Mononuclear cell (primary cell): ENCODE measurements around the gene ANGPTL8. TPM values are rescaled to one million over a fixed set of nuclear protein-coding genes. Genes with fewer than 3 reads are reported as not detected.

Source experiments
- H3K27me3 ChIP-seq: 2 replicates; pipeline ENCODE4 v1.6.0; 2011; ENCODE audit warnings: low read length, control low read depth; ENCODE audit not compliant: insufficient read depth
- H3K4me1 ChIP-seq: 2 replicates; pipeline ENCODE4 v1.5.1; 2011; ENCODE audit warnings: mild to moderate bottlenecking, low read length, control low read depth; ENCODE audit not compliant: insufficient read depth
- H3K4me3 ChIP-seq: 2 replicates; pipeline ENCODE4 v1.5.1; 2011; ENCODE audit warnings: mild to moderate bottlenecking, low read length, moderate library complexity
- H3K9me3 ChIP-seq: 2 replicates; pipeline ENCODE4 v1.5.1; 2011; ENCODE audit warnings: low read depth, mild to moderate bottlenecking, control low read depth, low read length
- total RNA-seq: library from RNA; depleted of rRNA; stranded (reverse); fragments of >200 nt; gene quantifications from one replicate; pipeline ENCODE4 v1.2.3, GENCODE V29; 2012

The ANGPTL8 gene, protein sequence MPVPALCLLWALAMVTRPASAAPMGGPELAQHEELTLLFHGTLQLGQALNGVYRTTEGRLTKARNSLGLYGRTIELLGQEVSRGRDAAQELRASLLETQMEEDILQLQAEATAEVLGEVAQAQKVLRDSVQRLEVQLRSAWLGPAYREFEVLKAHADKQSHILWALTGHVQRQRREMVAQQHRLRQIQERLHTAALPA
- total RNA-seq, result not detected

- H3K4me1 ChIP-seq, result peaks cover 5% of the 10 kb centered on the region
- no peaks in the 10 kb centered on the region for H3K9me3 ChIP-seq
- no peak within 1 kb of the TSS for H3K4me3 ChIP-seq
- H3K27me3 ChIP-seq, result no peaks in the 10 kb centered on the region
Measured at GRCh38 chr19:11239377-11240000, at the start of gene ANGPTL8. TSS of gene ANGPTL8 (plus strand) at chr19:11239619. CDS start at chr19:11239638, 19 bp downstream.

DNA sequence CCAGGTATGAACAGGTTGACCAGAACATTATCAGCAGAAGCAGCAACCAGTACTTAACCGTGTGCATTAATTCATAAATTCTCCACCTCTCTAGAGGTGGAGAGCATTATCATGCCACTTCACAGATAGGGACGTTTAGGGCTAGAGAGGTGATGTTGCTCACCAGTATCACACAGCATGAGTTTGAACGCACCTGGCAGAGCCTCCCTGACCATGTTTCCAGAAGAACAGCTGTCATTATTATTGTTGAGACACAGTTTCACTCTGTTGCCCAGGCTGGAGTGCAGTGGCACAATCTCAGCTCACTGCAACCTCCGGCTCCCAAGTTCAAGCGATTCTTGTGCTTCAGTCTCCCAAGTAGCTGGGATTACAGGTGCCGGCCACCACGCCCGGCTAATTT is 48.9 kb upstream of the ANGPTL8 start:
- no peak overlapping the region for H3K4me3 ChIP-seq
- peaks cover 7% of the 10 kb centered on the region for H3K4me1 ChIP-seq
- H3K9me3 ChIP-seq, result no peaks in the 10 kb centered on the region
- no peaks in the 10 kb centered on the region for H3K27me3 ChIP-seq

GRCh38 chr19:11191273-11191755 is 48.1 kb upstream of the ANGPTL8 start:
- Histone ChIP-seq H3K4me1 (peaks cover 7% of the 10 kb centered on the region), H3K9me3 (no peaks in the 10 kb centered on the region), H3K4me3 (no peak overlapping the region), H3K27me3 (no peaks in the 10 kb centered on the region)

GRCh38 chr19:11191934-11192333 is 47.5 kb upstream of the ANGPTL8 start:
- no peaks in the 10 kb centered on the region for H3K9me3 ChIP-seq
- no peak overlapping the region for H3K4me3 ChIP-seq
- peaks cover 2% of the 10 kb centered on the region for H3K27me3 ChIP-seq
- H3K4me1 ChIP-seq, result peaks cover 13% of the 10 kb centered on the region

DNA sequence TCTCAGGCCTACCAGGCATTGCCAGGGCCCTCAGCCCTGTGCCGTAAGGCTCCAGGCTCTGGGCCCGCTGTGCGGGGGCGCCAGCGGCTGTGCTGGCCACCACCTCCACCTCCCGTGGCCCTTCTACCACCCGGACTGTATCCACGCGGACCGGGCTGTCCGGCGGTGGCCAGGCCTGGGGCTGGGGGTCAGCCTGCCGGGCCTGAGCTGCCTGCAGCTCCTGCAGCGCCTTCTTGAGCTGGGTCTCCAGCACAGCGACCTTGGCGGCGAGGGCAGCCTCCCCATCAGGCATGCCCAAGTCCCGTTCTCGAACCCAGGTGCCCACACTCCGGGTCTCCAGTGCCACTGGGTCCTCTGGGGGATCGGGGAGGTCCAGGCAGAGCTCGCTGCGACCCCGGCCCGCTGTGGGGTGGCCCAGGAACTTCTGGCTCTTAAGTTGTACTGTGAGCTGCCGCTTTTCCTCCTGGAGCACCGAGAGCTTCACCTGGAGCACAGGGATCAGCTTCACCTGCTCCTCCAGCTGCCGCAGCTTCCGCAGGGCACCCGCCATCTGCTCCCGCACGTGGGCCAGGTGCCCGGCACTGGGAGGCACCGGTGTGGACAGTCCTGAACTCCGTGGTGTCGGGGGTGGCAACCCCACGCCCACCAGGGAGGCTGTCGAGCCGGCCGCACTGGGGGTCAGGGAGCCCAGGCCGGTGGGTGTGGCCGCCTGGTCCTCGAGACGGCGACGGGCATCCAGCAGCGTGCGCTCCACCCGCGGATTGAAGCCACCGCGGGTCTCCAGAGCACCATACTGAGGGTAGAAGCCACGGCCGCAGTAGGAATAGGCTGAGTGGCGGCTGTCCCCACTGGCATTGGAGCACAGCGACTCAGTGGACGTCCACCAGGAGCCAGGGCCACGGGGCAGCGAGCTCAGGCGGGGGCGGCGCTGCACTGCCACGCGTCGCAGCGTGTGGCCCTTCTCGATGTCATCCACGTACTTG is 46.2 kb upstream of the ANGPTL8 start:
- Histone ChIP-seq H3K9me3 (no peaks in the 10 kb centered on the region), H3K4me3 (no peak overlapping the region), H3K27me3 (peaks cover 2% of the 10 kb centered on the region), H3K4me1 (peaks cover 21% of the 10 kb centered on the region)

GRCh38 chr19:11194173-11194572 is 45.2 kb upstream of the ANGPTL8 start:
- Histone ChIP-seq H3K9me3 (no peaks in the 10 kb centered on the region), H3K4me1 (peaks cover 21% of the 10 kb centered on the region), H3K4me3 (no peak overlapping the region), H3K27me3 (peaks cover 2% of the 10 kb centered on the region)

DNA sequence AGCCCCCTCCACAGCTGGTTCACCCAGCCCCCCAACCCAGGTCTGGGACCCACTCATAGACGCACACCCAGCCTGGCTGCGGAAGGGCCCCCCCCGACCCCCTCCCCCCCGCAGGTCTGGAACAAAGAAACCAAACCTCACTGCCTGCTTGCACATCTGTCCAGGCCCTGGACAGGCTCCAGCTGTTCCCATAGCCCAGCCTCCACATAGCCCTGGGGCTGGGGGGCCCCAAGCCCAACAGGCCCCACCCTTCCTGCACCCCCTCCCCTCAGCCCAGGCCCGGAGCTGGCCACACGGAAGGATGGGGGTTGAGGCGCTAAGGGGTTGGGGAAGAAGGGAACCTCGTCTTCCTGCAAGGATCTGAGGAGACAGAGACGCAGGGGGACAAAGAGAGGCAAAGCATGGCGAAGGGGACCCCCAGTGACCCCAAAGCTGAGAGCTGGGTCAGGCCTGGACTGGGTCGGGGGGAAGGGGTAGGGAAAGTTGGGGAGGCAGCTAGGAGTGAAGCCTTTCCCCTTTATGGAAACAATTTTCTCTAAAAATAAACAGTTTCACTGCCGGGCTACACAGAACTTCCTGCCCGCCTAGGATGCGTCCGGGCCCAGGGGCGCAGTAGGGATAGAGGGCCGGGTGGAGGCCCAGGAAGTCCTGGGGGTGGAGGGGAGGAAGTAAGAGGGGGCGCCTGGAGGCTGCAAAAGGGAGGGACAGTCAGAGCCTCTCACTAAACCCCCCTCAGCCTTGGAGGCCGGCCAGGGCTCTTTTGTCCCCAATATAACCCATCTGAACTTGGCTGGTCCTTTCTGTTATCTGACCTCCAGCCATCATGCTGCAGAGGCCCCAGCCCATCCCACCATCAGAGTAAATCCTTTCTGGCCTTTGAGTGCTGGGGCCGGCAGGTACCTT is 44.5 kb upstream of the ANGPTL8 start:
- Histone ChIP-seq H3K9me3 (no peaks in the 10 kb centered on the region), H3K4me3 (no peak overlapping the region), H3K4me1 (peaks cover 21% of the 10 kb centered on the region), H3K27me3 (peaks cover 2% of the 10 kb centered on the region)

GRCh38 chr19:11195681-11196080 is 43.7 kb upstream of the ANGPTL8 start:
- Histone ChIP-seq H3K9me3 (no peaks in the 10 kb centered on the region), H3K27me3 (peaks cover 2% of the 10 kb centered on the region), H3K4me3 (no peak overlapping the region), H3K4me1 (peaks cover 21% of the 10 kb centered on the region)

DNA sequence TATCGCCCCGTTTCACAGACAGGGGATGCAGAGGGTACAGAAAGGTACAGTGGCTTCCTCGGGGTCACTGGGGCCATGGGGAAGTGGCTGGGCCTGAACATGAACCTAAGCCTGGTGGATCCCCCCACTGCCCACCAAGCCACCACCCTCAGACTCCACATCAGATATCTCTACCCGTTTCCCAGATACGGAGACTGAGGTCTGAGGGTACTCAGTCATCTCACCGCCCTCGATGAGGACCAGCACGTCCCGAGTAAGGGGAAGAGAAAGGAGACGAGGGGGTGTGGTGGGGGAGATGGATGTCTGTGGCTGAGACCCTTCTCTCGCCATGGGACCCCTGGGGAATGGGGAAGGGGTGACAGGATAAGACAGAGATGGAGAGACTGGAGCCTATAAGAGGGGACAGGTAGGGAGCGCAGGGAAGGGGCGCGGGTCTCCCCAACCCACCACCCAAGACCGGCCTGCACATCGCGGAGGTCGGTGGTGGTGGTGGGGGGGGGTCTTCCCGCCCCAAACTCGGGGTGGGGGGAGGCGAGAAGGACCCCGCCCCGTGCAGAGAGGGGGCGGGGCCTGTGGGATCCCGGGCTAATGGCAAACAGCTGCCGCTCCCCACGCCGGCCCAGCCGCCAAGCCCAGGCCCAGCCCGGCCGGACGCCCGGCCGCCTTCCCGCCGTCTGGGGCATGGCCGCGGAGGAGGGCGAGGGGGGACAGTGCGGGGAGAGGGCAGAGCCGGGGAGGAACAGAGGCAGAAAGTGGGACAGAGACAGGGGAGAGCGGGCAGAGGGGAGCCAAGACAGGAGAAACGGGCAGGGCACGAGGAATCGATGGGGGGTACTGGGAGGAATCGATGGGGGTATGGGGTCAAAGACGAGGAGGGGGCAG is 42.8 kb upstream of the ANGPTL8 start:
- H3K4me3 ChIP-seq, result peak overlapping the region; percentile 24
- no peaks in the 10 kb centered on the region for H3K9me3 ChIP-seq
- H3K4me1 ChIP-seq, result peaks cover 21% of the 10 kb centered on the region
- peaks cover 2% of the 10 kb centered on the region for H3K27me3 ChIP-seq

DNA sequence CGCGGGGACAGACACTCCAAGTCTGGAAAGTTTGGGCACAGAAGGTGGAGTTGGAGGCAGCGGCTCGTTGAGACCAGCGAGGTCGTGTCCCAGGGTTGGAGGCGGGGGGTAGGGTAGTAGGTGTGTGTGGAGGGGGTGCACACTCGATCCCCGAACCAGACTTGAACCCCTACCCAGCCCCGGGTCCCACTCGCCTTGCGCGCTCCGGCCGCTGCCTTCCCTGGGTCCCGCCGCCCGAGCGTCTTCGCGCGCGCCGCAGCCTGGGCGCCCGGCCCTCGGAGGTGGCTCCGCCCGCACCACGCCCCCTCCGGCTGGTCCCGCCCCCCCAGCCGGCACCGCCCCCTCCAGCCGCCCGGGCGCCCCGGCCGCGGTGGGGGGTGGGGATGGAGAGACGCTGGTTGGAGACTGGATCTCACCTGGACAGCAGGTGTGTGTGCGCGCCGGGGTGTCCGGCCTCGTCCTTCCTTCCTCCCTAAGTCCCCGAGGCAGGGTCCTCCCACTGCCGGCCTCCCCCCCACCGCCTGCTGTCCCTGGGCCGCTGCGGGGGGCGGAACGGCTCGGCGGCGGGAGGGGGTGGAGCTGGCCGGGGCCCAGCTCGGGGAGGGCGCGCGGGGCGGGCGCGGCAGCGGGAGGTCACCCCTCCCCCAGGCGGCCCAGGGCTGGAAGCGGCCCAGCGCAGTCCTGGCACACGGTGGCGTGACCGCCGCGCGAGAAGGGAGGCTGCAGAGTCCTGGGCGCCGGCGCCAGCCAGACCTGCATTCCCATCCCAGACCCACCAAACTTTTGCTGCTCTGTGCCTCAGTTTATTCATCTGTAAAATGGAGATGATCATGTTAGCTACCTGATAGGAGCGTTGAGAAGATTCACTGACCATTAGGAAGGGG is 41.9 kb upstream of the ANGPTL8 start, which contains the start of gene KANK2:
KANK2 (minus strand) TSS at position 255 of the 884 bp plus-strand sequence. CDS start 3,034 bp downstream, outside the sequence.
- H3K9me3 ChIP-seq, result no peaks in the 10 kb centered on the region
- peak within 1 kb of the TSS; percentile 24 for H3K4me3 ChIP-seq
- H3K27me3 ChIP-seq, result peaks cover 2% of the 10 kb centered on the region
- peaks cover 21% of the 10 kb centered on the region for H3K4me1 ChIP-seq

- Histone ChIP-seq H3K4me1 (peaks cover 21% of the 10 kb centered on the region), H3K27me3 (peaks cover 2% of the 10 kb centered on the region), H3K9me3 (no peaks in the 10 kb centered on the region), H3K4me3 (no peak overlapping the region)
Measured at GRCh38 chr19:11198175-11198534, 41.3 kb upstream of the ANGPTL8 start.

- H3K9me3 ChIP-seq, result no peaks in the 10 kb centered on the region
- peaks cover 2% of the 10 kb centered on the region for H3K27me3 ChIP-seq
Measured at GRCh38 chr19:11198769-11199424, 40.5 kb upstream of the ANGPTL8 start.

More at GRCh38 chr19:11198769-11199424, 40.5 kb upstream of the ANGPTL8 start:
- Histone ChIP-seq H3K4me3 (no peak overlapping the region), H3K4me1 (peaks cover 21% of the 10 kb centered on the region)
